Glutamatergic neuron (in vitro differentiated cells): ENCODE results near the gene CCDC93. TPM values are rescaled to one million over a fixed set of nuclear protein-coding genes. Genes with fewer than 3 reads are reported as not detected.

Experiments used
- DNase-seq: peaks from one replicate; pipeline ENCODE4 v3.0.0; 2022
- H3K27ac Mint-ChIP-seq: one replicate; pipeline ENCODE4 v1.8.0; 2020; ENCODE audit warnings: mild to moderate bottlenecking, mixed read lengths, inconsistent platforms; ENCODE audit not compliant: unreplicated experiment
- H3K27me3 Mint-ChIP-seq: one replicate; pipeline ENCODE4 v1.8.0; 2020; ENCODE audit warnings: mild to moderate bottlenecking, moderate library complexity, mixed read lengths, inconsistent platforms; ENCODE audit not compliant: unreplicated experiment
- H3K36me3 Mint-ChIP-seq: one replicate; pipeline ENCODE4 v1.8.0; 2020; ENCODE audit warnings: mild to moderate bottlenecking, mixed read lengths, inconsistent platforms; ENCODE audit not compliant: unreplicated experiment
- H3K4me1 Mint-ChIP-seq: one replicate; pipeline ENCODE4 v1.8.0; 2020; ENCODE audit warnings: mild to moderate bottlenecking, low read depth, mixed read lengths, inconsistent platforms; ENCODE audit not compliant: unreplicated experiment
- H3K4me3 Mint-ChIP-seq: one replicate; pipeline ENCODE4 v1.8.0; 2020; ENCODE audit warnings: mild to moderate bottlenecking, mixed read lengths, inconsistent platforms; ENCODE audit not compliant: unreplicated experiment
- H3K9me3 Mint-ChIP-seq: one replicate; pipeline ENCODE4 v1.8.0; 2020; ENCODE audit warnings: mild to moderate bottlenecking, moderate library complexity, mixed read lengths, inconsistent platforms; ENCODE audit not compliant: unreplicated experiment
- CTCF ChIP-seq: fragments of 200-600 bp; sonication (generic); IDR thresholded peaks from one replicate; pipeline ENCODE4 v1.5.0; 2021; ENCODE audit not compliant: partially characterized antibody, unreplicated experiment
- long read RNA-seq: library from polyadenylated mRNA; unstranded; transcript quantifications from one replicate; pipeline ENCODE4 v2.0.0, GENCODE V29; 2020; ENCODE audit not compliant: unreplicated experiment
- total RNA-seq: library from RNA; stranded (reverse); fragmentation: NEBNext Ultra II Directional; extraction: Animal tissue kit (Norgen Biotek cat#: 25700); gene quantifications from one replicate; pipeline ENCODE4 v1.2.1, GENCODE V29; 2021; ENCODE audit not compliant: unreplicated experiment

The CCDC93 gene, protein sequence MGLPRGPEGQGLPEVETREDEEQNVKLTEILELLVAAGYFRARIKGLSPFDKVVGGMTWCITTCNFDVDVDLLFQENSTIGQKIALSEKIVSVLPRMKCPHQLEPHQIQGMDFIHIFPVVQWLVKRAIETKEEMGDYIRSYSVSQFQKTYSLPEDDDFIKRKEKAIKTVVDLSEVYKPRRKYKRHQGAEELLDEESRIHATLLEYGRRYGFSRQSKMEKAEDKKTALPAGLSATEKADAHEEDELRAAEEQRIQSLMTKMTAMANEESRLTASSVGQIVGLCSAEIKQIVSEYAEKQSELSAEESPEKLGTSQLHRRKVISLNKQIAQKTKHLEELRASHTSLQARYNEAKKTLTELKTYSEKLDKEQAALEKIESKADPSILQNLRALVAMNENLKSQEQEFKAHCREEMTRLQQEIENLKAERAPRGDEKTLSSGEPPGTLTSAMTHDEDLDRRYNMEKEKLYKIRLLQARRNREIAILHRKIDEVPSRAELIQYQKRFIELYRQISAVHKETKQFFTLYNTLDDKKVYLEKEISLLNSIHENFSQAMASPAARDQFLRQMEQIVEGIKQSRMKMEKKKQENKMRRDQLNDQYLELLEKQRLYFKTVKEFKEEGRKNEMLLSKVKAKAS
- 32.6 TPM for total RNA-seq
- long read RNA-seq, full-length matches to known transcripts, result 1 of 4 reads
- long read RNA-seq, partial matches to known transcripts, result 2 of 4 reads
- long read RNA-seq, other reads (novel, unspliced or antisense), result 1 of 4 reads

- Mint-ChIP-seq H3K27me3 (peaks cover 7% of the 10 kb centered on the region), H3K36me3 (peaks cover 4% of the 10 kb centered on the region)
These were observed at the start of gene CCDC93 for GRCh38 chr2:118013724-118014491. TSS of gene CCDC93 (minus strand) at chr2:118014070. CDS start at chr2:118013995, 75 bp downstream.

GRCh38 chr2:118062669-118063068, 48.8 kb upstream of the CCDC93 start:
- peaks cover 8% of the 10 kb centered on the region for H3K4me1 Mint-ChIP-seq

More at GRCh38 chr2:118013724-118014491, at the start of gene CCDC93:
- Mint-ChIP-seq H3K27ac (no peak within 1 kb of the TSS), H3K4me1 (peaks cover 4% of the 10 kb centered on the region), H3K4me3 (peak within 1 kb of the TSS; percentile 94), H3K9me3 (peaks cover 6% of the 10 kb centered on the region)
- TF ChIP-seq CTCF, result no peak
- peak; percentile 88 for DNase-seq

DNA sequence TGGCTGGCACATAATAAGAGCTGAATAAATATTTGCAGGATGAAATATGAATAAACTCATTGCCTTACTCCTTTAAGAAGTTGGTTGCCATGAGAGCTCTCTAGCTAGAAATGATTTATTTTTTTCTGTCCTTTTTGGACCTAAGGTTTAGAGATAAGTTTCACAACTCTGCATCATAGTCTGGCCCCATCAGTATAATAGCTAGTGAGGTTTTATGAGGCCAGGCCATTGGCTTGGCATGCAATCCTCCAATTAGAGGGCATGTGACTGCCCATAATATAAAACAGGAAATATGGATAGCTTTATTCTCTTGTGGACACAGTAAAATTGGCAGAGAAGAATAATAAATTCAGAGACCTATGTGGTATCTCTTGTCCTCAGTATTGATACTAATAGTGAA, 48.2 kb upstream of the CCDC93 start:
- no peak for DNase-seq
- no peak for TF ChIP-seq CTCF
- Mint-ChIP-seq H3K36me3 (no peaks in the 10 kb centered on the region), H3K9me3 (no peaks in the 10 kb centered on the region), H3K4me1 (peaks cover 8% of the 10 kb centered on the region), H3K27me3 (peaks cover 2% of the 10 kb centered on the region), H3K4me3 (no peak overlapping the region), H3K27ac (no peak overlapping the region)

More at GRCh38 chr2:118062669-118063068, 48.8 kb upstream of the CCDC93 start:
- Mint-ChIP-seq H3K27me3 (peaks cover 2% of the 10 kb centered on the region), H3K36me3 (no peaks in the 10 kb centered on the region), H3K4me3 (no peak overlapping the region), H3K9me3 (no peaks in the 10 kb centered on the region), H3K27ac (no peak overlapping the region)
- no peak for DNase-seq
- no peak for TF ChIP-seq CTCF

- Mint-ChIP-seq H3K27me3 (peaks cover 2% of the 10 kb centered on the region), H3K9me3 (no peaks in the 10 kb centered on the region), H3K4me1 (peaks cover 5% of the 10 kb centered on the region), H3K27ac (no peak overlapping the region), H3K36me3 (no peaks in the 10 kb centered on the region), H3K4me3 (no peak overlapping the region)
- peak; percentile 32 for TF ChIP-seq CTCF
- DNase-seq, result no peak
These were observed 47.5 kb upstream of the CCDC93 start for GRCh38 chr2:118061135-118061955.
